Activated CD8-positive, alpha-beta memory T cell treated with anti-CD3 and anti-CD28 coated beads, Interleukin-2, amount 10 ng/mL, durations not matched to agents 7 days and 5 days (primary cell): ENCODE data around the gene RPS19. TPM values are rescaled to one million over a fixed set of nuclear protein-coding genes. Genes with fewer than 3 reads are reported as not detected.

Source experiments
- ATAC-seq: fragments of 150-1000 bp; cut with Tn5 transposase; one replicate; pipeline ENCODE4 v1.10.0; 2021; ENCODE audit warnings: moderate library complexity
- CTCF ChIA-PET: fragments of 350-600 bp; sonication (Branson Sonifier 250); formaldehyde crosslinking; loops from one replicate; lab custom pipeline; 2021; ENCODE audit warnings: antibody characterized with exemption; lab: Charles Lee
- DNase-seq: peaks from one replicate; pipeline ENCODE4 v3.0.0-alpha.2; 2020
- H3K27ac Mint-ChIP-seq: one replicate; pipeline ENCODE4 v1.8.0; 2021; ENCODE audit warnings: mild to moderate bottlenecking, mixed read lengths
- H3K27me3 Mint-ChIP-seq: one replicate; pipeline ENCODE4 v1.8.0; 2021; ENCODE audit warnings: mixed read lengths
- H3K36me3 Mint-ChIP-seq: one replicate; pipeline ENCODE4 v1.8.0; 2021; ENCODE audit warnings: mild to moderate bottlenecking, mixed read lengths
- H3K4me1 Mint-ChIP-seq: one replicate; pipeline ENCODE4 v1.8.0; 2021; ENCODE audit warnings: mixed read lengths
- H3K4me3 Mint-ChIP-seq: one replicate; pipeline ENCODE4 v1.8.0; 2021; ENCODE audit warnings: mild to moderate bottlenecking, moderate library complexity, mixed read lengths
- H3K9me3 Mint-ChIP-seq: one replicate; pipeline ENCODE4 v1.8.0; 2022; ENCODE audit warnings: low read depth, mixed read lengths
- total RNA-seq, 2 experiments: library from RNA; stranded (reverse); gene quantifications; one replicate each; pipeline ENCODE4 v1.2.3, GENCODE V29; 2021

The RPS19 gene
- total RNA-seq, 2 experiments from 2014 or later, result 3,135 to 3,310 TPM

- CTCF ChIA-PET, result no interaction called here
- ATAC-seq, result no peak
Observed at GRCh38 chr19:41845051-41845590, 14.9 kb upstream of the RPS19 start.

GRCh38 chr19:41847351-41848105, 12.5 kb upstream of the RPS19 start:
- CTCF ChIA-PET, result no interaction called here
- no peak overlapping the region for H3K4me3 Mint-ChIP-seq
- no peaks in the 10 kb centered on the region for H3K36me3 Mint-ChIP-seq
- H3K4me1 Mint-ChIP-seq, result no peaks in the 10 kb centered on the region
- no peaks in the 10 kb centered on the region for H3K9me3 Mint-ChIP-seq
- H3K27ac Mint-ChIP-seq, result no peak overlapping the region
- DNase-seq (no peak), ATAC-seq (no peak)
- peaks cover 29% of the 10 kb centered on the region for H3K27me3 Mint-ChIP-seq

More at GRCh38 chr19:41845051-41845590, 14.9 kb upstream of the RPS19 start:
- DNase-seq, result no peak
- Mint-ChIP-seq H3K4me1 (no peaks in the 10 kb centered on the region), H3K4me3 (no peak overlapping the region), H3K36me3 (no peaks in the 10 kb centered on the region), H3K27me3 (peaks cover 13% of the 10 kb centered on the region), H3K9me3 (no peaks in the 10 kb centered on the region), H3K27ac (no peak overlapping the region)

- Mint-ChIP-seq H3K27ac (no peak overlapping the region), H3K4me3 (no peak overlapping the region), H3K4me1 (no peaks in the 10 kb centered on the region), H3K9me3 (no peaks in the 10 kb centered on the region), H3K36me3 (no peaks in the 10 kb centered on the region), H3K27me3 (peaks cover 35% of the 10 kb centered on the region)
- no peak for DNase-seq
- CTCF ChIA-PET, result interaction anchor here (1.3 to 1.4 kb wide), 2 partner anchors 11 to 18 kb away, joined by 3 to 4 read pairs; partner anchors contain the start of gene RPS19
- ATAC-seq, result no peak
Observed at GRCh38 chr19:41848666-41849065, 11.4 kb upstream of the RPS19 start.

GRCh38 chr19:41849067-41849466, 11.0 kb upstream of the RPS19 start:
- Mint-ChIP-seq H3K27ac (no peak overlapping the region), H3K4me3 (no peak overlapping the region), H3K36me3 (no peaks in the 10 kb centered on the region), H3K9me3 (no peaks in the 10 kb centered on the region), H3K4me1 (no peaks in the 10 kb centered on the region), H3K27me3 (peaks cover 33% of the 10 kb centered on the region)
- no peak for DNase-seq
- ATAC-seq, result no peak
- CTCF ChIA-PET, result interaction anchor here (0.9 to 1.4 kb wide), 4 partner anchors 11 to 109 kb away, joined by 3 to 5 read pairs (median 4); partner anchors contain the start of gene RPS19

DNA sequence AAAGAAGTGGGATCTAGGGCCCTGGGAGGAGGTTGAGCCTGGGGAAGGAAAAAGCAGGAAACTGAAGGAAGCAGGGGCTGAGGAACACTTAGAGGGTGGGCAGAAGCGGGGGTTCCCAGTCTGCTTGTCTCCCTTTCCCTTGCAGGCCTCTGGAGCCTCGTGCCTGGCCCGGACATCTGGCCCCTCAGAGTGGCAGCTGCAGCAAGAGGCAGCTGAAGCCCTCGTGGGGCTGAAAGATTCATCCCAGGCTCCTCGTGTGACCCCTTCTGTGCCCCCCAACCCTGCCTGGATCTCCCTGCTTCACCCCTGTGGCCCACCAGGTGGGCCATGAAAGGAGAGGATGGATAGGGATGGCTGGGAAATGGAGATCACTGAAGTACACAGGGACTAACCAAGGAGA, 9.7 kb upstream of the RPS19 start:
- Mint-ChIP-seq H3K4me3 (no peak overlapping the region), H3K36me3 (no peaks in the 10 kb centered on the region), H3K27me3 (peaks cover 40% of the 10 kb centered on the region), H3K27ac (no peak overlapping the region), H3K9me3 (no peaks in the 10 kb centered on the region), H3K4me1 (no peaks in the 10 kb centered on the region)
- ATAC-seq (no peak), DNase-seq (no peak)
- CTCF ChIA-PET, result interaction anchor here (0.9 to 3.2 kb wide), 3 partner anchors 9 to 14 kb away, joined by 3 to 14 read pairs (median 3); partner anchors contain the start of gene RPS19

- H3K27me3 Mint-ChIP-seq, result peaks cover 40% of the 10 kb centered on the region
- no peak for DNase-seq
- H3K4me3 Mint-ChIP-seq, result no peak overlapping the region
- no peak overlapping the region for H3K27ac Mint-ChIP-seq
- H3K9me3 Mint-ChIP-seq, result no peaks in the 10 kb centered on the region
- H3K36me3 Mint-ChIP-seq, result no peaks in the 10 kb centered on the region
- H3K4me1 Mint-ChIP-seq, result no peaks in the 10 kb centered on the region
- no peak for ATAC-seq
- CTCF ChIA-PET, result interaction anchor here (0.6 to 3.2 kb wide), 6 partner anchors 8 to 76 kb away, joined by 3 to 14 read pairs (median 3); partner anchors contain the start of gene RPS19
Observed at GRCh38 chr19:41851456-41851855, 8.6 kb upstream of the RPS19 start.

- no peak overlapping the region for H3K4me3 Mint-ChIP-seq
- no peak for ATAC-seq
- CTCF ChIA-PET, result interaction anchor here (0.8 to 3.2 kb wide), 5 partner anchors 10 to 99 kb away, joined by 3 to 14 read pairs (median 3); no protein-coding TSS in a partner anchor
- H3K27ac Mint-ChIP-seq, result no peak overlapping the region
- H3K27me3 Mint-ChIP-seq, result peaks cover 40% of the 10 kb centered on the region
- H3K4me1 Mint-ChIP-seq, result no peaks in the 10 kb centered on the region
- H3K9me3 Mint-ChIP-seq, result no peaks in the 10 kb centered on the region
- no peak for DNase-seq
- H3K36me3 Mint-ChIP-seq, result no peaks in the 10 kb centered on the region
Observed at GRCh38 chr19:41853344-41853743, 6.7 kb upstream of the RPS19 start.

GRCh38 chr19:41853768-41854167, 6.3 kb upstream of the RPS19 start:
- Mint-ChIP-seq H3K27ac (no peak overlapping the region), H3K4me3 (no peak overlapping the region), H3K4me1 (no peaks in the 10 kb centered on the region), H3K27me3 (peaks cover 40% of the 10 kb centered on the region), H3K36me3 (no peaks in the 10 kb centered on the region), H3K9me3 (no peaks in the 10 kb centered on the region)
- CTCF ChIA-PET, result interaction anchor here (0.8 to 3.2 kb wide), 4 partner anchors 15 to 98 kb away, joined by 3 to 14 read pairs (median 4); no protein-coding TSS in a partner anchor
- ATAC-seq, result no peak
- DNase-seq, result no peak

DNA sequence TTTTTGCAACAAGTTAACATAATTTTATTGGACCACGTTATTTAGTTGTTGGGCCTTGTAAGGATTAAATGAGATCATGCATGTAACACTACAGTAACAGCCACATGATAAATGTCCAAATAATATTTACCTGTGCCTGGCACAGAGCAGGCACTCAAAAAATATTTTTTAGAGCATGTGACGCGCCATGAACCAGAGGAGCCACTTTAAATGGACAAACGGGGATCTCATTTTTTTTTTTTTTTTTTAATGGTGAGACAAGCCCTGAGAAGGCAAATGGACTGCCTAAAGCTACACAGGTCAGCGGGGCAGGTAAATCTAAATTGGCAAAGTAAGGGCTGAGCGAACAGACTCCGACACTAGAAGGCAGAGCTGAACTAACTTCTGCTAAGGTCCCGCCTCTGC, 840 bp upstream of the RPS19 start:
- CTCF ChIA-PET, result interaction anchor here (0.7 to 4.7 kb wide), 20 partner anchors 8 to 175 kb away, joined by 3 to 83 read pairs (median 6); partner anchors contain the start of genes ARHGEF1, CD79A and RABAC1
- Mint-ChIP-seq H3K4me3 (peak overlapping the region; percentile 87), H3K27ac (peak overlapping the region; percentile 94), H3K4me1 (peaks cover 40% of the 10 kb centered on the region), H3K36me3 (peaks cover 36% of the 10 kb centered on the region), H3K27me3 (peaks cover 8% of the 10 kb centered on the region), H3K9me3 (no peaks in the 10 kb centered on the region)
- no peak for ATAC-seq
- no peak for DNase-seq

DNA sequence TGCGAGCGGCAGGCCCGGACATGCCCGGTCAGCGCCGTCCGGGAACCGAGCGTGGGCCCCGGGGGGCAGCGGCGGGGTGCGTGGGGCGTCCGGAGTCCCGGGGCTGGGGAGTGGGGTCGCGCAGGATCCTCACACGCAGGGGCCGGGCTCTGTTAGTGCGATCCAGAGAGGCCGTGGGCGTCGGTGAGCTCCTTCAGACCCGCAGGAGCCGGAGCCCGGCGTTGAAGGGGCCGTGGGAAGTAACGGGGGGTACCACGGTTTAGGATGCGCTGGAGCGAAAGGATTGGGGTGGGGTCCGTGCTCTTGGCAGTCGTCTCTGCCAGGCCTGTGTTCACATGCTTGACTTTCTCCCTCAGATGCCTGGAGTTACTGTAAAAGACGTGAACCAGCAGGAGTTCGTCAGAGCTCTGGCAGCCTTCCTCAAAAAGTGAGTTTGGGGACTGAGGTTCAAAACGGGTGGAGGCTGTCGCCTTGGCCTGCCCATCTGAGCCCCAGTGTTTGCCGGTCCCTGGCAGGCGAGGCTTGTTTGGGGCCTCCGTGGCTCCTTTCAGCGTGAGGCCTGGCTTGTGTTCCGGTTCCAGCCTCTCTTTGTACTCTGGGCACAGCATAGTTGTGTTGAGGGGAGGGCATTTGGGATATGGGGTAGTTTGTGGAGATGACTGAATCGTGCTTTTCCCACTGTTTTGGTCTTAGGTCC, 512 bp downstream of the RPS19 start:
- CTCF ChIA-PET, result interaction anchor here (0.9 to 4.7 kb wide), 17 partner anchors 10 to 174 kb away, joined by 3 to 83 read pairs (median 6); partner anchors contain the start of genes ARHGEF1, CD79A and RABAC1
- ATAC-seq (no peak), DNase-seq (peak; percentile 63)
- Mint-ChIP-seq H3K4me1 (peaks cover 50% of the 10 kb centered on the region), H3K27ac (peak overlapping the region; percentile 86), H3K9me3 (no peaks in the 10 kb centered on the region), H3K27me3 (no peaks in the 10 kb centered on the region), H3K36me3 (peaks cover 46% of the 10 kb centered on the region), H3K4me3 (peak overlapping the region; percentile 87)

DNA sequence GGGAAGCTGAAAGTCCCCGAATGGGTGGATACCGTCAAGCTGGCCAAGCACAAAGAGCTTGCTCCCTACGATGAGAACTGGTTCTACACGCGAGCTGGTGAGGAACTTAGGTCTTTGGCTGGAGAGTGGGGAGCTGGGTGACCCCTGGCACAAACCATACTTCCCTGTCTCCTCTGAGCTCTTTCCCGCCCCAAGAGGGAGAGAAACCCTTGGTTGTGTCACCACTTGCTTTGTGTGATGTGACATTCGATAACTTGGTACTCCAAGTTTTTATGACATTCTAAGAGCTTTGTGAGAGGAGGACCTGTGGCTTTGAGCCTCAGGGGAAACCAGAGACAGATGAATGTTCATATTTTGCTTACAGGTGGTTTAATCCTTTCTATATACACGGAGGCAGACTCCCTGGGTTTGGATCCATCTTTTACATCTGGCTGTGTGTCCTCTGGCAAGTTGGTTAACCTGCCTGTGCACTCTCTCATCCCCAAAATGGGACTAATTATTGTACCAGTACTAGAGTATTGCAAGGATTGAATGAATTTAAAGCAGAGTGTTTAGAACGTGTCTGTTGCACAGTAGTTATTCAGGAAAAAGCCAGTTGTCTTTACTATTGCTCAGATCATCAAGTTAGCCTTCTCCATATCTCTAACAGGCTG, 1.2 kb downstream of the RPS19 start:
- Mint-ChIP-seq H3K27me3 (no peaks in the 10 kb centered on the region), H3K36me3 (peaks cover 49% of the 10 kb centered on the region), H3K4me1 (peaks cover 53% of the 10 kb centered on the region), H3K27ac (peak overlapping the region; percentile 86), H3K9me3 (no peaks in the 10 kb centered on the region), H3K4me3 (peak overlapping the region; percentile 87)
- ATAC-seq (no peak), DNase-seq (no peak)
- CTCF ChIA-PET, result interaction anchor here (0.6 to 4.7 kb wide), 10 partner anchors 10 to 490 kb away, joined by 3 to 83 read pairs (median 22); partner anchors contain the start of genes ARHGEF1, CD79A and RABAC1

DNA sequence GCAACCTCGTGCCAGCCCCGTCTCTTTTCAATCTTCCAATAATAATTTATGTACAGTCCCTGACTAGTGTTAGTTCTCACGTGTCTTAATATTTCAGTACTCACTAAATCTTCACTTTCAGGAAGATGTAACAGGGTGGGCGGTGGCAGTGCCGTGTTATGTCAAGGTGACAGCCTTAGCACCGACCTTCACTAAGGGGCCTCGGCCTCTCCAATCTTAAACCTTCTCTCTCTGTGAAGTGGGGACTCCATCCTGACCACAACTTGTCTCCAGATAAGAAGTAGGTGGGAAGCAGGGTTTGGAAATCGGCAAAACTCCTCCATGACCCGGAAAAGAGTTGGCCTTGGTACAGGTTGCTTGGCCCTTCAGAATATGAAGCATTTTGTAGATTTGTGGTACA, 1.8 kb downstream of the RPS19 start:
- peaks cover 59% of the 10 kb centered on the region for H3K4me1 Mint-ChIP-seq
- H3K9me3 Mint-ChIP-seq, result no peaks in the 10 kb centered on the region
- CTCF ChIA-PET, result interaction anchor here (0.6 to 16.7 kb wide), 10 partner anchors 9 to 490 kb away, joined by 3 to 260 read pairs (median 22); partner anchors contain the start of genes ARHGEF1, CD79A and RABAC1
- H3K27me3 Mint-ChIP-seq, result no peaks in the 10 kb centered on the region
- H3K27ac Mint-ChIP-seq, result peak overlapping the region; percentile 86
- ATAC-seq, result no peak
- peak overlapping the region; percentile 87 for H3K4me3 Mint-ChIP-seq
- peaks cover 52% of the 10 kb centered on the region for H3K36me3 Mint-ChIP-seq
- DNase-seq, result no peak
